Gastrocnemius medialis (tissue), 4 donors: ENCODE results near the gene ARL16. TPM values are rescaled to one million over a fixed set of nuclear protein-coding genes. Genes with fewer than 3 reads are reported as not detected.

Source experiments
- ATAC-seq, 2 donors: fragments of 150-250 bp; one replicate each; pipeline ENCODE4 v1.9.1; 2016
- DNase-seq, 2 donors: peaks; one replicate each; pipeline ENCODE4 v3.0.0-alpha.2; 2019
- H3K27ac ChIP-seq, 4 donors: fragments of 200-600 bp; sonication (generic); 1 replicate in 1 of 4; 2 replicates in 3 of 4; pipeline ENCODE4 v1.5.1; 2016 to 2018; ENCODE audit warnings: mild to moderate bottlenecking in 2 of 4, moderate library complexity in 1 of 4
- H3K27me3 ChIP-seq, 3 donors: fragments of 200-600 bp; sonication (generic) in 2 of 3; 1 replicate in 1 of 3; 2 replicates in 2 of 3; pipeline versions ENCODE4 v1.5.1 to v1.6.0; 2016 to 2019; ENCODE audit warnings: mild to moderate bottlenecking in 1 of 3, moderate library complexity in 1 of 3
- H3K36me3 ChIP-seq, 2 donors: fragments of 200-600 bp; sonication (generic) in 1 of 2; one replicate each; pipeline ENCODE4 v1.5.1; 2017 to 2018
- H3K4me1 ChIP-seq, 2 donors: fragments of 200-600 bp; sonication (generic) in 1 of 2; one replicate each; pipeline ENCODE4 v1.5.1; 2016 to 2017; ENCODE audit warnings: mild to moderate bottlenecking in 2 of 2
- H3K4me3 ChIP-seq, 4 donors: fragments of 200-600 bp; sonication (generic) in 3 of 4; 1 replicate in 1 of 4; 2 replicates in 3 of 4; pipeline ENCODE4 v1.5.1; 2016 to 2019; ENCODE audit warnings: mild to moderate bottlenecking in 2 of 4
- H3K9me3 ChIP-seq, 3 donors: fragments of 200-600 bp; sonication (generic) in 2 of 3; 1 replicate in 1 of 3; 2 replicates in 2 of 3; pipeline ENCODE4 v1.5.1; 2016 to 2019
- CTCF ChIP-seq, 5 experiments: fragments of 450-650 bp in 3 of 5; fragments of 200-600 bp in 2 of 5; sonication (generic) in 2 of 5; IDR thresholded peaks in 4 of 5; conservative IDR thresholded peaks in 1 of 5; 1 replicate in 4 of 5; 2 replicates in 1 of 5; pipeline ENCODE4 v1.5.1; 2016 to 2019; ENCODE audit warnings: antibody characterized with exemption in 5 of 5, mild to moderate bottlenecking in 3 of 5, moderate library complexity in 3 of 5
- POLR2A ChIP-seq, 2 donors: fragments of 450-650 bp; IDR thresholded peaks; one replicate each; pipeline ENCODE4 v1.6.1; 2017; ENCODE audit warnings: antibody characterized with exemption in 2 of 2, mild to moderate bottlenecking in 2 of 2, moderate library complexity in 2 of 2
- in situ Hi-C, 4 donors: fragments of 200-750 bp; cut with MboI; loops; one replicate each; pipeline versions ENCODE4 v1.15.0 to v1.8.0; 2017; ENCODE audit warnings: low sequenced_read_pairs in 4 of 4
- intact Hi-C: fragments of 100-400 bp; cut with DNase I; formaldehyde crosslinking; loops from one replicate; pipeline ENCODE4 v1.15.1; 2023; ENCODE audit warnings: low total_unique reads
- total RNA-seq, 4 donors: library from RNA; depleted of rRNA; stranded (reverse); fragments of >200 nt; gene quantifications; one replicate each; pipeline versions ENCODE4 v1.1.0 to v1.2.3, GENCODE V29; 2016

ARL16 gene
- total RNA-seq, 4 donors from 2014 or later, result 12.9 to 23.6 (median 20.0) TPM

- no peaks in the 10 kb centered on the region for H3K27me3 ChIP-seq
- ATAC-seq (no peak), DNase-seq (no peak)
- in situ Hi-C loops (no loop called here), intact Hi-C loops (loop anchor here (1.0 to 2.0 kb wide), 2 partner anchors 18 to 29 kb away; partner anchors contain the start of genes ARL16, NPLOC4 and TSPAN10)
- H3K4me1 ChIP-seq, result peaks cover 19 to 21% of the 10 kb centered on the region in 2 donors
- H3K4me3 ChIP-seq, result peak overlapping the region; percentile 78 to 97 (median 88)
- no peak for TF ChIP-seq POLR2A (IDR thresholded peaks at IDR 0.05)
- no peak for TF ChIP-seq CTCF (IDR thresholded peaks at IDR 0.05 in 4 of 5, conservative IDR thresholded peaks at IDR 0.05 in 1 of 5)
- peaks cover 0 to 24% of the 10 kb centered on the region in 2 donors for H3K36me3 ChIP-seq
- H3K9me3 ChIP-seq, result no peaks in the 10 kb centered on the region
- peak overlapping the region; percentile 73 to 87 (median 84) for H3K27ac ChIP-seq
Measured at GRCh38 chr17:81665205-81666091, 18.1 kb downstream of the ARL16 start.

- TF ChIP-seq POLR2A (IDR thresholded peaks at IDR 0.05) (no peak), CTCF (IDR thresholded peaks at IDR 0.05 in 4 of 5, conservative IDR thresholded peaks at IDR 0.05 in 1 of 5) (no peak)
- no peaks in the 10 kb centered on the region for H3K9me3 ChIP-seq
- H3K27me3 ChIP-seq, result no peaks in the 10 kb centered on the region
- no peak for ATAC-seq
- peaks cover 19 to 21% of the 10 kb centered on the region in 2 donors for H3K4me1 ChIP-seq
- DNase-seq, result no peak
- in situ Hi-C loops (no loop called here), intact Hi-C loops (no loop called here)
- H3K27ac ChIP-seq, result no peak overlapping the region
- H3K36me3 ChIP-seq, result peaks cover 0 to 10% of the 10 kb centered on the region in 2 donors
- no peak overlapping the region for H3K4me3 ChIP-seq
Measured at GRCh38 chr17:81664051-81664470, 19.5 kb downstream of the ARL16 start.

- TF ChIP-seq POLR2A (IDR thresholded peaks at IDR 0.05), result no peak
- TF ChIP-seq CTCF (IDR thresholded peaks at IDR 0.05 in 4 of 5, conservative IDR thresholded peaks at IDR 0.05 in 1 of 5), result no peak
- no peak for DNase-seq
- H3K4me1 ChIP-seq, result peaks cover 10 to 14% of the 10 kb centered on the region in 2 donors
- peaks cover 0 to 5% of the 10 kb centered on the region in 2 donors for H3K36me3 ChIP-seq
- in situ Hi-C loops (no loop called here), intact Hi-C loops (no loop called here)
- H3K27ac ChIP-seq, result no peak overlapping the region
- H3K9me3 ChIP-seq, result no peaks in the 10 kb centered on the region
- no peak overlapping the region for H3K4me3 ChIP-seq
- ATAC-seq, result no peak
- no peaks in the 10 kb centered on the region for H3K27me3 ChIP-seq
Measured at GRCh38 chr17:81662002-81662401, 21.6 kb downstream of the ARL16 start.

- no peaks in the 10 kb centered on the region for H3K27me3 ChIP-seq
- H3K27ac ChIP-seq, result no peak overlapping the region
- intact Hi-C loops (no loop called here), in situ Hi-C loops (no loop called here)
- peaks cover 4% of the 10 kb centered on the region in 2 donors for H3K4me1 ChIP-seq
- TF ChIP-seq POLR2A (IDR thresholded peaks at IDR 0.05), result no peak
- TF ChIP-seq CTCF (IDR thresholded peaks at IDR 0.05 in 4 of 5, conservative IDR thresholded peaks at IDR 0.05 in 1 of 5), result no peak
- ATAC-seq, result no peak
- no peak for DNase-seq
- peaks cover 0 to 5% of the 10 kb centered on the region in 2 donors for H3K36me3 ChIP-seq
- H3K4me3 ChIP-seq, result no peak overlapping the region
- no peaks in the 10 kb centered on the region for H3K9me3 ChIP-seq
Measured at GRCh38 chr17:81660441-81660840, 23.2 kb downstream of the ARL16 start.
